AG20443 (cell line): ENCODE measurements around the gene LRRC1.

Experiments used
- DNase-seq: peaks from one replicate; pipeline ENCODE4 v3.0.0; 2012; ENCODE audit warnings: low spot score, mixed read lengths

LRRC1 gene

GRCh38 chr6:53962646-53963045 is 167.8 kb downstream of the LRRC1 start:
- DNase-seq = no peak

- no peak for DNase-seq
These were observed 172.6 kb downstream of the LRRC1 start for GRCh38 chr6:53967415-53967814.
